H1 (cell line): ENCODE results near the gene FTSJ3. TPM values are rescaled to one million over a fixed set of nuclear protein-coding genes. Genes with fewer than 3 reads are reported as not detected.

Experiments
- CTCF ChIA-PET: fragments of 300-600 bp; sonication (Branson Sonifier 250); formaldehyde crosslinking; loops from one replicate; lab custom pipeline; 2021; ENCODE audit not compliant: partially characterized antibody; lab: Charles Lee
- POLR2A ChIA-PET: fragments of 300-600 bp; sonication (Branson Sonifier 250); formaldehyde crosslinking; loops from one replicate; lab custom pipeline; 2021; ENCODE audit warnings: inconsistent platforms; ENCODE audit not compliant: partially characterized antibody; lab: Charles Lee
- DNase-seq, 2 experiments: peaks; one replicate each; pipeline versions ENCODE4 v3.0.0 to v3.0.0-alpha.2; 2010 to 2022; ENCODE audit warnings: low spot score in 2 of 2, low read depth in 1 of 2, mixed read lengths in 1 of 2
- FAIRE-seq: peaks from 2 replicates; lab custom pipeline; 2011; peaks lifted over from hg19 to GRCh38; lab: Jason Lieb, UNC
- H2AFZ ChIP-seq: 2 replicates; pipeline ENCODE4 v1.8.1; 2012; ENCODE audit warnings: low read length, inconsistent platforms
- H2AK5ac ChIP-seq: 2 replicates; pipeline ENCODE4 v1.6.1; 2013; ENCODE audit warnings: low read depth, low read length
- H2BK120ac ChIP-seq: replicated peaks from 2 replicates; pipeline ENCODE3; 2013; ENCODE audit warnings: low read depth, low read length, inconsistent platforms
- H2BK12ac ChIP-seq: 2 replicates; pipeline ENCODE4 v1.6.1; 2013; ENCODE audit warnings: low read depth, low read length
- H2BK15ac ChIP-seq: 2 replicates; pipeline ENCODE4 v1.6.1; 2013; ENCODE audit warnings: low read length
- H2BK20ac ChIP-seq: 2 replicates; pipeline ENCODE4 v1.6.1; 2013; ENCODE audit warnings: low read length
- H2BK5ac ChIP-seq: 2 replicates; pipeline ENCODE4 v1.6.1; 2013; ENCODE audit warnings: low read depth, low read length
- H3K14ac ChIP-seq: 2 replicates; pipeline ENCODE4 v1.6.1; 2013; ENCODE audit warnings: inconsistent platforms; ENCODE audit not compliant: insufficient read length
- H3K18ac ChIP-seq: 2 replicates; pipeline ENCODE4 v1.6.1; 2013; ENCODE audit warnings: low read length; ENCODE audit errors: extremely low read depth
- H3K23ac ChIP-seq: 2 replicates; pipeline ENCODE4 v1.6.1; 2013; ENCODE audit warnings: inconsistent platforms; ENCODE audit not compliant: insufficient read length
- H3K23me2 ChIP-seq: 2 replicates; pipeline ENCODE4 v1.6.1; 2013; ENCODE audit warnings: low read depth, low read length
- H3K27ac ChIP-seq: 2 replicates; pipeline ENCODE4 v1.6.1; 2011; ENCODE audit warnings: low read depth, low read length, inconsistent platforms
- H3K27me3 ChIP-seq, 4 experiments: replicated peaks in 1 of 4; 1 replicate in 1 of 4; 2 replicates in 3 of 4; pipeline versions ENCODE4 v1.6.1 to v1.8.1; 2011 to 2013; ENCODE audit warnings: low read length in 3 of 4, mild to moderate bottlenecking in 3 of 4, inconsistent platforms in 2 of 4, mixed read lengths in 2 of 4, moderate library complexity in 1 of 4; ENCODE audit not compliant: control insufficient read depth in 3 of 4, insufficient read depth in 3 of 4; ENCODE audit errors: extremely low read depth in 1 of 4
- H3K36me3 ChIP-seq, 4 experiments: 2 replicates each; pipeline versions ENCODE4 v1.6.1 to v1.8.1; 2011 to 2013; ENCODE audit warnings: mild to moderate bottlenecking in 4 of 4, low read length in 3 of 4, moderate library complexity in 2 of 4, control low read depth in 1 of 4, inconsistent platforms in 1 of 4; ENCODE audit not compliant: insufficient read depth in 4 of 4, control insufficient read depth in 2 of 4
- H3K4ac ChIP-seq: replicated peaks from 2 replicates; pipeline ENCODE3; 2013; ENCODE audit warnings: low read length, low read depth, mixed read lengths, inconsistent platforms; ENCODE audit not compliant: insufficient read length
- H3K4me1 ChIP-seq, 4 experiments: replicated peaks in 1 of 4; 1 replicate in 1 of 4; 2 replicates in 3 of 4; pipeline versions ENCODE4 v1.6.1 to v1.8.1; 2011 to 2013; ENCODE audit warnings: low read length in 3 of 4, inconsistent platforms in 2 of 4, mixed read lengths in 1 of 4; ENCODE audit not compliant: insufficient read depth in 4 of 4, control insufficient read depth in 3 of 4
- H3K4me2 ChIP-seq, 2 experiments: 2 replicates each; pipeline versions ENCODE4 v1.6.1 to v1.8.1; 2011 to 2013; ENCODE audit warnings: low read depth in 2 of 2, low read length in 2 of 2, control low read depth in 1 of 2, inconsistent platforms in 1 of 2, mild to moderate bottlenecking in 1 of 2; ENCODE audit not compliant: insufficient read depth in 1 of 2
- H3K4me3 ChIP-seq, 4 experiments: fragments of 200-600, 300-600 bp in 1 of 4; sonication (generic), shearing (Covaris generic), sonication (Bioruptor Twin) in 1 of 4; 2 replicates each; pipeline versions ENCODE4 v1.5.1 to v1.8.1; 2011 to 2016; ENCODE audit warnings: low read length in 4 of 4, low read depth in 3 of 4, control low read depth in 2 of 4, inconsistent platforms in 2 of 4, mild to moderate bottlenecking in 2 of 4, mixed read lengths in 1 of 4, moderate library complexity in 1 of 4; ENCODE audit not compliant: insufficient read depth in 2 of 4; ENCODE audit errors: extremely low read depth in 1 of 4
- H3K56ac ChIP-seq: replicated peaks from 2 replicates; pipeline ENCODE3; 2013; ENCODE audit warnings: low read depth, mild to moderate bottlenecking, mixed read lengths, low read length, inconsistent platforms; ENCODE audit not compliant: insufficient read length
- H3K79me1 ChIP-seq: 2 replicates; pipeline ENCODE4 v1.6.1; 2013; ENCODE audit warnings: low read depth, low read length, control low read depth
- H3K79me2 ChIP-seq, 2 experiments: 2 replicates each; pipeline versions ENCODE4 v1.6.1 to v1.8.1; 2012 to 2013; ENCODE audit warnings: low read length in 2 of 2, mild to moderate bottlenecking in 2 of 2, inconsistent platforms in 1 of 2; ENCODE audit not compliant: insufficient read depth in 2 of 2, control insufficient read depth in 1 of 2
- H3K9ac ChIP-seq, 4 experiments: replicated peaks in 1 of 4; 1 replicate in 1 of 4; 2 replicates in 3 of 4; pipeline versions ENCODE4 v1.6.1 to v1.8.1; 2011 to 2013; ENCODE audit warnings: low read depth in 3 of 4, low read length in 3 of 4, control low read depth in 2 of 4, mild to moderate bottlenecking in 2 of 4, moderate library complexity in 2 of 4, inconsistent platforms in 1 of 4; ENCODE audit errors: extremely low read depth in 1 of 4
- H3K9me3 ChIP-seq, 2 experiments: 2 replicates each; pipeline versions ENCODE4 v1.6.1 to v1.8.1; 2012 to 2013; ENCODE audit warnings: mild to moderate bottlenecking in 2 of 2, moderate library complexity in 2 of 2, control low read depth in 1 of 2, inconsistent platforms in 1 of 2, low read depth in 1 of 2, low read length in 1 of 2, mixed read lengths in 1 of 2; ENCODE audit not compliant: insufficient read depth in 2 of 2
- H4K20me1 ChIP-seq, 2 experiments: replicated peaks in 1 of 2; 2 replicates each; pipeline versions ENCODE3 to v1.8.1; 2011 to 2013; ENCODE audit warnings: inconsistent platforms in 2 of 2, low read length in 2 of 2, mild to moderate bottlenecking in 1 of 2; ENCODE audit not compliant: insufficient read depth in 2 of 2, control insufficient read depth in 1 of 2
- H4K5ac ChIP-seq: 2 replicates; pipeline ENCODE4 v1.6.1; 2013; ENCODE audit warnings: low read length, low read depth, mixed read lengths, inconsistent platforms; ENCODE audit not compliant: insufficient read length
- H4K8ac ChIP-seq: 2 replicates; pipeline ENCODE4 v1.8.0; 2013; ENCODE audit warnings: mild to moderate bottlenecking, moderate library complexity, low read length, inconsistent platforms; ENCODE audit not compliant: insufficient read depth; ENCODE audit errors: extremely low read depth
- H4K91ac ChIP-seq: replicated peaks from 2 replicates; pipeline ENCODE3; 2013; ENCODE audit warnings: low read length, mixed read lengths, inconsistent platforms; ENCODE audit not compliant: insufficient read length
- EGR1 ChIP-seq: IDR thresholded peaks from 2 replicates; pipeline ENCODE4 v1.6.1; 2011; ENCODE audit warnings: low read depth, low read length, borderline replicate concordance
- RBBP5 ChIP-seq: IDR thresholded peaks from 2 replicates; pipeline ENCODE4 v1.7.1; 2012; ENCODE audit warnings: low read depth, mild to moderate bottlenecking, inconsistent platforms, low read length, moderate library complexity, borderline replicate concordance
- TAF7 ChIP-seq: optimal IDR thresholded peaks from 2 replicates; pipeline ENCODE3; 2011; ENCODE audit warnings: low read depth, mild to moderate bottlenecking, inconsistent platforms, low read length, moderate library complexity, borderline replicate concordance
- WGBS, 2 experiments: shearing (Covaris generic) in 1 of 2; methylation state at CpG; one replicate each; pipeline versions ENCODE4 v1.1.6 to v1.1.7; 2013 to 2015; ENCODE audit warnings: low lambda C conversion rate in 2 of 2, mixed read lengths in 2 of 2, inconsistent platforms in 1 of 2, low coverage in 1 of 2, missing lambda C conversion rate in 1 of 2; ENCODE audit not compliant: insufficient replicate concordance in 2 of 2, insufficient coverage in 1 of 2, insufficient read length in 1 of 2; ENCODE audit errors: extremely low coverage in 1 of 2, missing lambda C conversion rate in 1 of 2; 5-methylcytosine and 5-hydroxymethylcytosine counted together
- polyA plus RNA-seq, 7 experiments: library from polyadenylated mRNA; depleted of rRNA in 3 of 7; stranded (reverse) in 5 of 7; unstranded in 2 of 7; fragments of >200 nt in 5 of 7; fragments of 200-250 nt in 2 of 7; gene quantifications; 1 replicate in 5 of 7; 2 replicates in 1 of 7; 4 replicates in 1 of 7; pipeline versions ENCODE4 v1.2.1 to v1.2.3, GENCODE V29; 2011 to 2013; ENCODE audit warnings: missing spikeins in 2 of 7, mixed read lengths in 2 of 7
- total RNA-seq: library from RNA; stranded (reverse); fragmentation: NEBNext Ultra II Directional; extraction: Animal tissue kit (Norgen Biotek cat#: 25700); gene quantifications from 2 replicates; pipeline ENCODE4 v1.2.1, GENCODE V29; 2021
- TF ChIP-seq, protein P1 (sequence below), 3 experiments: IDR thresholded peaks; 1 replicate in 2 of 3; 2 replicates in 1 of 3; pipeline versions ENCODE4 v1.5.1 to v1.6.1; 2011; ENCODE audit warnings: low read length in 3 of 3, mild to moderate bottlenecking in 3 of 3, inconsistent platforms in 2 of 3, low read depth in 1 of 3, moderate library complexity in 1 of 3; ENCODE audit not compliant: insufficient read depth in 1 of 3; ENCODE audit errors: control extremely low read depth in 1 of 3

Gene FTSJ3
- total and polyA plus RNA-seq, 2 of the 8 experiments (the other 6 are each of a cell fraction or from before 2014, with no cell fraction given) = 42.7 to 77.2 TPM

DNA sequence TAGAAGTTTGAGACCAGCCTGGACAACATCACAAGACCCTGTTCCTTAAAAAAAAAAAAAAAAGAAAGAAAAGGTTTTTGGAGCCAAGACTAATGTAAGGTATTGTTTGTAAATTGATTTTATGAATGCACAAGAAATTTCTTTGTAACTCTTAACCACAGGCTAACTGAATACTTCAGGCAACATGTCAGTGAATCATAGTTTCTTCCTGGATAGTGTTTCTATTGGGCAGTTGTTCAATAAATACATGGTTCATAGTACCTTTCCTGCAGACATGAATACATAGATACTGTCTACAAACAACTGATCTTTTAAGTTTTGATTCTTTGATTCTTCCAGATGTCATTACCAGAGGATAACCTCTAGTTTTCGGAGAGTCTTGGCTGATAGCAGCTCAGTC is 41.9 kb downstream of the FTSJ3 start:
- DNase-seq (no peak), FAIRE-seq (no peak)
- Histone ChIP-seq H3K18ac (no peak overlapping the region), H3K4me1 (no peaks in the 10 kb centered on the region), H2BK120ac (no peak overlapping the region), H4K91ac (no peak overlapping the region), H4K20me1 (peaks cover 11 to 15% of the 10 kb centered on the region in 2 experiments), H3K23me2 (no peaks in the 10 kb centered on the region; the same call in 1 of the 2 replicates), H3K4me2 (no peak overlapping the region), H4K5ac (no peak overlapping the region), H3K79me2 (peaks cover 13 to 78% of the 10 kb centered on the region in 2 experiments), H3K9ac (no peak overlapping the region), H3K9me3 (no peaks in the 10 kb centered on the region), H2AFZ (no peak overlapping the region), H4K8ac (no peak overlapping the region), H3K79me1 (peaks cover 4% of the 10 kb centered on the region; the same call in 1 of the 2 replicates), H3K27ac (no peak overlapping the region), H2BK15ac (no peak overlapping the region), H3K36me3 (peaks cover 8 to 55% (median 39%) of the 10 kb centered on the region in 4 experiments), H3K27me3 (no peaks in the 10 kb centered on the region), H3K4ac (no peak overlapping the region), H2BK12ac (no peak overlapping the region), H3K23ac (no peak overlapping the region), H3K4me3 (no peak overlapping the region), H3K14ac (no peak overlapping the region), H3K56ac (no peak overlapping the region), H2BK5ac (no peak overlapping the region), H2BK20ac (no peak overlapping the region), H2AK5ac (no peak overlapping the region)
- no peak for TF ChIP-seq EGR1
- TF ChIP-seq, protein P1, sequence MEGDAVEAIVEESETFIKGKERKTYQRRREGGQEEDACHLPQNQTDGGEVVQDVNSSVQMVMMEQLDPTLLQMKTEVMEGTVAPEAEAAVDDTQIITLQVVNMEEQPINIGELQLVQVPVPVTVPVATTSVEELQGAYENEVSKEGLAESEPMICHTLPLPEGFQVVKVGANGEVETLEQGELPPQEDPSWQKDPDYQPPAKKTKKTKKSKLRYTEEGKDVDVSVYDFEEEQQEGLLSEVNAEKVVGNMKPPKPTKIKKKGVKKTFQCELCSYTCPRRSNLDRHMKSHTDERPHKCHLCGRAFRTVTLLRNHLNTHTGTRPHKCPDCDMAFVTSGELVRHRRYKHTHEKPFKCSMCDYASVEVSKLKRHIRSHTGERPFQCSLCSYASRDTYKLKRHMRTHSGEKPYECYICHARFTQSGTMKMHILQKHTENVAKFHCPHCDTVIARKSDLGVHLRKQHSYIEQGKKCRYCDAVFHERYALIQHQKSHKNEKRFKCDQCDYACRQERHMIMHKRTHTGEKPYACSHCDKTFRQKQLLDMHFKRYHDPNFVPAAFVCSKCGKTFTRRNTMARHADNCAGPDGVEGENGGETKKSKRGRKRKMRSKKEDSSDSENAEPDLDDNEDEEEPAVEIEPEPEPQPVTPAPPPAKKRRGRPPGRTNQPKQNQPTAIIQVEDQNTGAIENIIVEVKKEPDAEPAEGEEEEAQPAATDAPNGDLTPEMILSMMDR (IDR thresholded peaks at IDR 0.05; ENCODE audit: control extremely low read depth in 1 of 3, insufficient read depth in 1 of 3, low read depth in 1 of 3, low read length in 3 of 3) = no peak
- no peak for TF ChIP-seq RBBP5
- TF ChIP-seq TAF7 = no peak
- POLR2A ChIA-PET = interaction anchor here (0.9 to 24.4 kb wide), 3 partner anchors 12 to 39 kb away, joined by 3 to 481 read pairs (median 102); partner anchors contain the start of genes CCDC47, DDX42, FTSJ3 and PSMC5
- CTCF ChIA-PET = interaction anchor here (0.7 kb wide), 1 partner anchor 33 kb away, joined by 3 read pairs; no protein-coding TSS in a partner anchor
- WGBS, 2 experiments = 91% methylated on average over 1 of the region's 1 CpG; no CpG with 5 or more reads in 1 of the 2 experiments
